Placental epithelial cell (primary cell): ENCODE data around the gene PI4K2B. TPM values are rescaled to one million over a fixed set of nuclear protein-coding genes. Genes with fewer than 3 reads are reported as not detected.

Experiments
- small RNA-seq: library from RNA; depleted of rRNA; stranded (forward); fragments of <200 nt; gene quantifications from one replicate; pipeline ENCODE3, GENCODE V24; 2012
- total RNA-seq: library from RNA; depleted of rRNA; stranded (reverse); fragments of >200 nt; gene quantifications from 2 replicates; pipeline ENCODE4 v1.2.3, GENCODE V29; 2012

The PI4K2B gene
- total RNA-seq, result 18.1 and 23.2 TPM in 2 replicates

GRCh38 chr4:25233737-25234389 is at the start of gene PI4K2B:
TSS of gene PI4K2B (plus strand) at chr4:25234033. CDS start at chr4:25234164, 131 bp downstream.

GRCh38 chr4:25312496-25313200 is 78.8 kb downstream of the PI4K2B start, which contains the start of gene ZCCHC4:
TSS of gene ZCCHC4 (plus strand) at chr4:25312774. CDS start at chr4:25312810, 36 bp downstream.

Small RNA genes within 50 kb of the gene (small RNA-seq; reads per million reads assigned to genes)
- gene RF00004, result 0.09 reads per million

Other genes with a start within 250 kb of the PI4K2B start
- gene LGI2, start 203.1 kb upstream of the PI4K2B start, total RNA-seq, result not detected in 2 replicates
- 6.7 and 8.6 TPM in 2 replicates for gene SEPSECS, start 73.6 kb upstream of the PI4K2B start, total RNA-seq
- 6.7 and 12.9 TPM in 2 replicates for gene ZCCHC4, start 78.7 kb downstream of the PI4K2B start, total RNA-seq
- 17.3 and 19.4 TPM in 2 replicates for gene ANAPC4, start 143.2 kb downstream of the PI4K2B start, total RNA-seq